PC-3 (cell line): ENCODE results near the gene ALG5. TPM values are rescaled to one million over a fixed set of nuclear protein-coding genes. Genes with fewer than 3 reads are reported as not detected.
A peak's percentile ranks its signal among the peaks of the same experiment; 100 is the strongest.

Experiments used
- ATAC-seq: fragments of 200-7000 bp; cut with Tn5 transposase; 2 replicates; pipeline ENCODE4 v1.9.1; 2020; ENCODE audit warnings: mild to moderate bottlenecking, moderate library complexity
- BruUV-seq: library from RNA; stranded (reverse); fragments of 400-500 nt; replicated peaks from 2 replicates; lab custom pipeline; 2021; lab: Mats Ljungman, UMichigan
- CTCF ChIA-PET: fragments of 300-600 bp; sonication (Branson Sonifier 250); formaldehyde crosslinking; loops from one replicate; lab custom pipeline; 2022; ENCODE audit warnings: antibody characterized with exemption; lab: Charles Lee
- POLR2A ChIA-PET: fragments of 300-600 bp; sonication (Branson Sonifier 250); formaldehyde crosslinking; loops from one replicate; lab custom pipeline; 2022; ENCODE audit warnings: antibody characterized with exemption; ENCODE audit not compliant: unreplicated experiment; lab: Charles Lee
- DNase-seq: peaks from one replicate; pipeline ENCODE4 v3.0.0-alpha.2; 2015
- H2AFZ ChIP-seq: fragments of 300-600 bp; sonication (generic); 2 replicates; pipeline ENCODE4 v1.6.0; 2016; ENCODE audit warnings: antibody characterized with exemption, low read length
- H3F3A ChIP-seq: fragments of 300-600 bp; sonication (generic); one replicate; pipeline ENCODE4 v1.6.0; 2017; ENCODE audit warnings: antibody characterized with exemption, low read length, control low read depth, mild to moderate bottlenecking; ENCODE audit not compliant: unreplicated experiment
- H3K27ac ChIP-seq: fragments of 300-600 bp; sonication (generic); 2 replicates; pipeline ENCODE4 v1.5.1; 2016; ENCODE audit warnings: mild to moderate bottlenecking, low read length
- H3K27me3 ChIP-seq: fragments of 300-600 bp; sonication (generic); 2 replicates; pipeline ENCODE4 v1.6.1; 2016; ENCODE audit warnings: low read length, mixed read lengths
- H3K36me3 ChIP-seq: fragments of 300-600 bp; sonication (generic); 2 replicates; pipeline ENCODE4 v1.6.1; 2016; ENCODE audit warnings: low read depth, mixed run types, low read length, mixed read lengths
- H3K4me1 ChIP-seq: fragments of 300-600 bp; sonication (generic); 2 replicates; pipeline ENCODE4 v1.5.1; 2016; ENCODE audit warnings: low read length; ENCODE audit not compliant: insufficient read depth
- H3K4me2 ChIP-seq: fragments of 300-600 bp; sonication (generic); 2 replicates; pipeline ENCODE4 v1.6.0; 2016; ENCODE audit warnings: low read length
- H3K4me3 ChIP-seq: fragments of 300-600 bp; sonication (generic); 2 replicates; pipeline ENCODE4 v1.5.1; 2016; ENCODE audit warnings: mild to moderate bottlenecking, low read length, mixed read lengths
- H3K79me2 ChIP-seq: fragments of 300-600 bp; sonication (generic); 2 replicates; pipeline ENCODE4 v1.6.1; 2017; ENCODE audit warnings: low read length, mixed read lengths
- H3K9ac ChIP-seq: fragments of 300-600 bp; sonication (generic); 2 replicates; pipeline ENCODE4 v1.6.0; 2016; ENCODE audit warnings: mild to moderate bottlenecking, low read length
- H3K9me2 ChIP-seq: fragments of 300-600 bp; sonication (generic); replicated peaks from 2 replicates; pipeline ENCODE4 v1.6.1; 2016; ENCODE audit warnings: mixed run types, low read length, mixed read lengths
- H3K9me3 ChIP-seq: fragments of 300-600 bp; sonication (generic); 2 replicates; pipeline ENCODE4 v1.6.1; 2016; ENCODE audit warnings: low read length, mixed read lengths
- H4K20me1 ChIP-seq: fragments of 300-600 bp; sonication (generic); 2 replicates; pipeline ENCODE4 v1.6.1; 2016; ENCODE audit warnings: low read length, mixed read lengths
- EZH2 ChIP-seq: fragments of 300-600 bp; sonication (generic); IDR thresholded peaks from one replicate; pipeline ENCODE4 v1.6.1; 2017; ENCODE audit warnings: antibody characterized with exemption, mild to moderate bottlenecking, low read length; ENCODE audit not compliant: unreplicated experiment
- EZH2phosphoT487 ChIP-seq: fragments of 300-600 bp; sonication (generic); IDR thresholded peaks from 2 replicates; pipeline ENCODE4 v1.6.1; 2018; ENCODE audit warnings: mild to moderate bottlenecking, antibody characterized with exemption, low read length, borderline replicate concordance
- intact Hi-C: fragments of 100-400 bp; cut with micrococcal nuclease; formaldehyde crosslinking; loops from 2 replicates; pipeline ENCODE4 v1.9.0; 2023
- total RNA-seq: library from RNA; depleted of rRNA; stranded (reverse); fragments of >200 nt; gene quantifications from 2 replicates; pipeline ENCODE4 v1.2.3, GENCODE V29; 2014
- TF ChIP-seq, protein P1 (sequence below): fragments of 300-600 bp; sonication (generic); conservative IDR thresholded peaks from 2 replicates; pipeline ENCODE4 v1.5.1; 2017; ENCODE audit warnings: antibody characterized with exemption, low read depth, mild to moderate bottlenecking, low read length

The ALG5 gene
- total RNA-seq, 1 experiment from 2014 or later, result 19.7 TPM

- intact Hi-C loops, result no loop called here
- peak overlapping the region; percentile 98 for H3K4me2 ChIP-seq
- POLR2A ChIA-PET, result no interaction called here
These were observed 80.7 kb downstream of the ALG5 start for GRCh38 chr13:36918246-36919131.

GRCh38 chr13:36917311-36917710 lies 81.8 kb downstream of the ALG5 start:
- H3K79me2 ChIP-seq, result no peaks in the 10 kb centered on the region
- intact Hi-C loops, result no loop called here
- no peaks in the 10 kb centered on the region for H4K20me1 ChIP-seq
- POLR2A ChIA-PET, result no interaction called here
- ATAC-seq (no peak), DNase-seq (no peak)
- H3K4me3 ChIP-seq, result no peak overlapping the region
- H2AFZ ChIP-seq, result no peak overlapping the region
- H3K27ac ChIP-seq, result no peak overlapping the region
- no peak overlapping the region for H3K4me2 ChIP-seq
- CTCF ChIA-PET, result no interaction called here
- H3K27me3 ChIP-seq, result no peaks in the 10 kb centered on the region; the same call in 1 of the 2 replicates
- peaks cover 9% of the 10 kb centered on the region for H3K4me1 ChIP-seq
- H3K9me3 ChIP-seq, result no peaks in the 10 kb centered on the region
- H3K9ac ChIP-seq, result no peak overlapping the region
- no peaks in the 10 kb centered on the region for H3F3A ChIP-seq
- H3K36me3 ChIP-seq, result no peaks in the 10 kb centered on the region
- BruUV-seq, result no TSS peak
- H3K9me2 ChIP-seq, result no peaks in the 10 kb centered on the region
- no peak for TF ChIP-seq EZH2
- TF ChIP-seq EZH2phosphoT487, result no peak
- TF ChIP-seq, protein P1, sequence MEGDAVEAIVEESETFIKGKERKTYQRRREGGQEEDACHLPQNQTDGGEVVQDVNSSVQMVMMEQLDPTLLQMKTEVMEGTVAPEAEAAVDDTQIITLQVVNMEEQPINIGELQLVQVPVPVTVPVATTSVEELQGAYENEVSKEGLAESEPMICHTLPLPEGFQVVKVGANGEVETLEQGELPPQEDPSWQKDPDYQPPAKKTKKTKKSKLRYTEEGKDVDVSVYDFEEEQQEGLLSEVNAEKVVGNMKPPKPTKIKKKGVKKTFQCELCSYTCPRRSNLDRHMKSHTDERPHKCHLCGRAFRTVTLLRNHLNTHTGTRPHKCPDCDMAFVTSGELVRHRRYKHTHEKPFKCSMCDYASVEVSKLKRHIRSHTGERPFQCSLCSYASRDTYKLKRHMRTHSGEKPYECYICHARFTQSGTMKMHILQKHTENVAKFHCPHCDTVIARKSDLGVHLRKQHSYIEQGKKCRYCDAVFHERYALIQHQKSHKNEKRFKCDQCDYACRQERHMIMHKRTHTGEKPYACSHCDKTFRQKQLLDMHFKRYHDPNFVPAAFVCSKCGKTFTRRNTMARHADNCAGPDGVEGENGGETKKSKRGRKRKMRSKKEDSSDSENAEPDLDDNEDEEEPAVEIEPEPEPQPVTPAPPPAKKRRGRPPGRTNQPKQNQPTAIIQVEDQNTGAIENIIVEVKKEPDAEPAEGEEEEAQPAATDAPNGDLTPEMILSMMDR, result no peak

More at GRCh38 chr13:36918246-36919131, 80.7 kb downstream of the ALG5 start:
- peaks cover 4% of the 10 kb centered on the region; the same call in 1 of the 2 replicates for H3K4me1 ChIP-seq
- no peak for DNase-seq
- no peaks in the 10 kb centered on the region for H3K79me2 ChIP-seq
- CTCF ChIA-PET, result no interaction called here
- H4K20me1 ChIP-seq, result no peaks in the 10 kb centered on the region
- TF ChIP-seq, protein P1, result no peak
- TF ChIP-seq EZH2phosphoT487 (no peak), EZH2 (no peak)
- no peak overlapping the region for H3K9ac ChIP-seq
- H3K36me3 ChIP-seq, result no peaks in the 10 kb centered on the region
- no peaks in the 10 kb centered on the region for H3K9me2 ChIP-seq
- peak overlapping the region; percentile 78 for H3K4me3 ChIP-seq
- peak overlapping the region; percentile 90 for H2AFZ ChIP-seq
- no peak for ATAC-seq
- H3F3A ChIP-seq, result no peaks in the 10 kb centered on the region
- TSS peak; percentile 46 for BruUV-seq
- no peaks in the 10 kb centered on the region for H3K9me3 ChIP-seq
- no peaks in the 10 kb centered on the region; the same call in 1 of the 2 replicates for H3K27me3 ChIP-seq
- H3K27ac ChIP-seq, result no peak overlapping the region
